Activated naive CD4-positive, alpha-beta T cell treated with anti-CD3 and anti-CD28 coated beads for 36 hours (primary cell): Measurements from ENCODE around the gene SPOPL. TPM values are rescaled to one million over a fixed set of nuclear protein-coding genes. Genes with fewer than 3 reads are reported as not detected.

Experiments
- CTCF ChIA-PET: fragments of 350-600 bp; sonication (Branson Sonifier 250); formaldehyde crosslinking; loops from one replicate; lab custom pipeline; 2021; ENCODE audit warnings: antibody characterized with exemption; lab: Charles Lee
- DNase-seq: peaks from one replicate; pipeline ENCODE4 v3.0.0-alpha.2; 2020
- H3K27ac Mint-ChIP-seq: one replicate; pipeline ENCODE4 v1.8.0; 2021; ENCODE audit warnings: mild to moderate bottlenecking, mixed read lengths
- H3K27me3 Mint-ChIP-seq: one replicate; pipeline ENCODE4 v1.8.0; 2021; ENCODE audit warnings: low read depth, mixed read lengths
- H3K36me3 Mint-ChIP-seq: one replicate; pipeline ENCODE4 v1.8.0; 2021; ENCODE audit warnings: low read depth, mixed read lengths
- H3K4me1 Mint-ChIP-seq: one replicate; pipeline ENCODE4 v1.8.0; 2021; ENCODE audit warnings: low read depth, mixed read lengths
- H3K4me3 Mint-ChIP-seq: one replicate; pipeline ENCODE4 v1.8.0; 2021; ENCODE audit warnings: mild to moderate bottlenecking, moderate library complexity, mixed read lengths
- H3K9me3 Mint-ChIP-seq: one replicate; pipeline ENCODE4 v1.8.0; 2021; ENCODE audit warnings: mixed read lengths
- intact Hi-C: fragments of 100-400 bp; cut with micrococcal nuclease; formaldehyde crosslinking; loops from one replicate; pipeline ENCODE4 v1.15.1; 2023
- total RNA-seq, 2 experiments: library from RNA; stranded (reverse); gene quantifications; one replicate each; pipeline ENCODE4 v1.2.3, GENCODE V29; 2021

SPOPL gene
- total RNA-seq, 2 experiments from 2014 or later: 8.4 to 8.7 TPM

- no peak overlapping the region for H3K27ac Mint-ChIP-seq
- intact Hi-C loops: no loop called here
- CTCF ChIA-PET: no interaction called here
- no peak for DNase-seq
- H3K36me3 Mint-ChIP-seq: peaks cover 15% of the 10 kb centered on the region
- H3K9me3 Mint-ChIP-seq: no peaks in the 10 kb centered on the region
- H3K27me3 Mint-ChIP-seq: no peaks in the 10 kb centered on the region
- peaks cover 13% of the 10 kb centered on the region for H3K4me1 Mint-ChIP-seq
- no peak overlapping the region for H3K4me3 Mint-ChIP-seq
Observed at GRCh38 chr2:138497294-138497693, 4.3 kb upstream of the SPOPL start.

GRCh38 chr2:138499684-138500083, 1.9 kb upstream of the SPOPL start:
- no peak overlapping the region for H3K27ac Mint-ChIP-seq
- DNase-seq: no peak
- peaks cover 23% of the 10 kb centered on the region for H3K4me1 Mint-ChIP-seq
- no peaks in the 10 kb centered on the region for H3K9me3 Mint-ChIP-seq
- CTCF ChIA-PET: no interaction called here
- H3K36me3 Mint-ChIP-seq: peaks cover 14% of the 10 kb centered on the region
- no peaks in the 10 kb centered on the region for H3K27me3 Mint-ChIP-seq
- intact Hi-C loops: loop anchor here (10.0 kb wide), 1 partner anchor 545 kb away; no protein-coding TSS in a partner anchor
- H3K4me3 Mint-ChIP-seq: no peak overlapping the region

- H3K27ac Mint-ChIP-seq: peak overlapping the region; percentile 75
- CTCF ChIA-PET: interaction anchor here (0.5 to 0.6 kb wide), 2 partner anchors 35 to 67 kb away, joined by 3 to 4 read pairs; no protein-coding TSS in a partner anchor
- no peaks in the 10 kb centered on the region for H3K27me3 Mint-ChIP-seq
- intact Hi-C loops: loop anchor here (10.0 kb wide), 1 partner anchor 546 kb away; no protein-coding TSS in a partner anchor
- no peak for DNase-seq
- H3K9me3 Mint-ChIP-seq: no peaks in the 10 kb centered on the region
- peak overlapping the region; percentile 96 for H3K4me3 Mint-ChIP-seq
- H3K36me3 Mint-ChIP-seq: peaks cover 10% of the 10 kb centered on the region
- peaks cover 25% of the 10 kb centered on the region for H3K4me1 Mint-ChIP-seq
Observed at GRCh38 chr2:138500592-138501424, 762 bp upstream of the SPOPL start.

GRCh38 chr2:138502255-138503086, 901 bp downstream of the SPOPL start:
- DNase-seq: peak; percentile 19
- peaks cover 14% of the 10 kb centered on the region for H3K36me3 Mint-ChIP-seq
- intact Hi-C loops: loop anchor here (1.0 to 10.0 kb wide), 3 partner anchors 14 to 548 kb away; no protein-coding TSS in a partner anchor
- no peaks in the 10 kb centered on the region for H3K9me3 Mint-ChIP-seq
- peaks cover 38% of the 10 kb centered on the region for H3K4me1 Mint-ChIP-seq
- H3K27me3 Mint-ChIP-seq: no peaks in the 10 kb centered on the region
- peak overlapping the region; percentile 96 for H3K4me3 Mint-ChIP-seq
- CTCF ChIA-PET: interaction anchor here (0.6 kb wide), 1 partner anchor 70 kb away, joined by 3 read pairs; no protein-coding TSS in a partner anchor
- H3K27ac Mint-ChIP-seq: peak overlapping the region; percentile 92

- H3K36me3 Mint-ChIP-seq: peaks cover 14% of the 10 kb centered on the region
- DNase-seq: peak; percentile 14
- H3K4me1 Mint-ChIP-seq: peaks cover 38% of the 10 kb centered on the region
- H3K4me3 Mint-ChIP-seq: peak overlapping the region; percentile 96
- intact Hi-C loops: loop anchor here (1.0 to 10.0 kb wide), 3 partner anchors 13 to 548 kb away; no protein-coding TSS in a partner anchor
- CTCF ChIA-PET: interaction anchor here (0.6 kb wide), 1 partner anchor 71 kb away, joined by 3 read pairs; no protein-coding TSS in a partner anchor
- no peaks in the 10 kb centered on the region for H3K27me3 Mint-ChIP-seq
- H3K9me3 Mint-ChIP-seq: no peaks in the 10 kb centered on the region
- peak overlapping the region; percentile 92 for H3K27ac Mint-ChIP-seq
Observed at GRCh38 chr2:138503087-138503442, 1.5 kb downstream of the SPOPL start.

- no peaks in the 10 kb centered on the region for H3K9me3 Mint-ChIP-seq
- H3K27me3 Mint-ChIP-seq: no peaks in the 10 kb centered on the region
- no peak for DNase-seq
- peak overlapping the region; percentile 92 for H3K27ac Mint-ChIP-seq
- H3K4me1 Mint-ChIP-seq: peaks cover 39% of the 10 kb centered on the region
- peaks cover 13% of the 10 kb centered on the region for H3K36me3 Mint-ChIP-seq
- intact Hi-C loops: loop anchor here (1.0 to 10.0 kb wide), 3 partner anchors 13 to 549 kb away; no protein-coding TSS in a partner anchor
- CTCF ChIA-PET: no interaction called here
- H3K4me3 Mint-ChIP-seq: peak overlapping the region; percentile 96
Observed at GRCh38 chr2:138503652-138504051, 2.1 kb downstream of the SPOPL start.

GRCh38 chr2:138504092-138504491, 2.5 kb downstream of the SPOPL start:
- CTCF ChIA-PET: no interaction called here
- intact Hi-C loops: loop anchor here (10.0 kb wide), 1 partner anchor 549 kb away; no protein-coding TSS in a partner anchor
- Mint-ChIP-seq H3K4me3 (peak overlapping the region; percentile 96), H3K36me3 (peaks cover 13% of the 10 kb centered on the region), H3K9me3 (no peaks in the 10 kb centered on the region), H3K4me1 (peaks cover 40% of the 10 kb centered on the region), H3K27ac (no peak overlapping the region), H3K27me3 (no peaks in the 10 kb centered on the region)
- DNase-seq: no peak

- intact Hi-C loops: loop anchor here (10.0 kb wide), 1 partner anchor 550 kb away; no protein-coding TSS in a partner anchor
Observed at GRCh38 chr2:138504546-138505235, 3.1 kb downstream of the SPOPL start.

GRCh38 chr2:138507267-138507666, 5.7 kb downstream of the SPOPL start:
- Mint-ChIP-seq H3K27ac (no peak overlapping the region), H3K4me1 (peaks cover 40% of the 10 kb centered on the region), H3K9me3 (no peaks in the 10 kb centered on the region), H3K36me3 (peaks cover 20% of the 10 kb centered on the region), H3K4me3 (no peak overlapping the region), H3K27me3 (no peaks in the 10 kb centered on the region)
- CTCF ChIA-PET: no interaction called here
- no peak for DNase-seq
- intact Hi-C loops: loop anchor here (10.0 kb wide), 1 partner anchor 552 kb away; no protein-coding TSS in a partner anchor

More at GRCh38 chr2:138504546-138505235, 3.1 kb downstream of the SPOPL start:
- Mint-ChIP-seq H3K4me3 (no peak overlapping the region), H3K9me3 (no peaks in the 10 kb centered on the region), H3K4me1 (peaks cover 42% of the 10 kb centered on the region), H3K27me3 (no peaks in the 10 kb centered on the region), H3K36me3 (peaks cover 15% of the 10 kb centered on the region), H3K27ac (no peak overlapping the region)
- DNase-seq: no peak
- CTCF ChIA-PET: no interaction called here

- DNase-seq: no peak
- intact Hi-C loops: no loop called here
- no peak overlapping the region for H3K27ac Mint-ChIP-seq
- H3K27me3 Mint-ChIP-seq: peaks cover 3% of the 10 kb centered on the region
- CTCF ChIA-PET: no interaction called here
- H3K4me3 Mint-ChIP-seq: no peak overlapping the region
- H3K9me3 Mint-ChIP-seq: no peaks in the 10 kb centered on the region
- peaks cover 18% of the 10 kb centered on the region for H3K36me3 Mint-ChIP-seq
- peaks cover 44% of the 10 kb centered on the region for H3K4me1 Mint-ChIP-seq
Observed at GRCh38 chr2:138510319-138510718, 8.7 kb downstream of the SPOPL start.

GRCh38 chr2:138512672-138513071, 11.1 kb downstream of the SPOPL start:
- Mint-ChIP-seq H3K36me3 (peaks cover 12% of the 10 kb centered on the region), H3K9me3 (no peaks in the 10 kb centered on the region), H3K27me3 (peaks cover 3% of the 10 kb centered on the region), H3K4me3 (no peak overlapping the region), H3K4me1 (peaks cover 46% of the 10 kb centered on the region), H3K27ac (no peak overlapping the region)
- no peak for DNase-seq
- CTCF ChIA-PET: no interaction called here
- intact Hi-C loops: no loop called here
